H1 (cell line): ENCODE results near the gene CACNB2. TPM values are rescaled to one million over a fixed set of nuclear protein-coding genes. Genes with fewer than 3 reads are reported as not detected.

Source experiments
- CTCF ChIA-PET: fragments of 300-600 bp; sonication (Branson Sonifier 250); formaldehyde crosslinking; loops from one replicate; lab custom pipeline; 2021; ENCODE audit not compliant: partially characterized antibody; lab: Charles Lee
- POLR2A ChIA-PET: fragments of 300-600 bp; sonication (Branson Sonifier 250); formaldehyde crosslinking; loops from one replicate; lab custom pipeline; 2021; ENCODE audit warnings: inconsistent platforms; ENCODE audit not compliant: partially characterized antibody; lab: Charles Lee
- DNase-seq, 2 experiments: peaks; one replicate each; pipeline versions ENCODE4 v3.0.0 to v3.0.0-alpha.2; 2010 to 2022; ENCODE audit warnings: low spot score in 2 of 2, low read depth in 1 of 2, mixed read lengths in 1 of 2
- FAIRE-seq: peaks from 2 replicates; lab custom pipeline; 2011; peaks lifted over from hg19 to GRCh38; lab: Jason Lieb, UNC
- H2AFZ ChIP-seq: 2 replicates; pipeline ENCODE4 v1.8.1; 2012; ENCODE audit warnings: low read length, inconsistent platforms
- H2AK5ac ChIP-seq: 2 replicates; pipeline ENCODE4 v1.6.1; 2013; ENCODE audit warnings: low read depth, low read length
- H2BK120ac ChIP-seq: replicated peaks from 2 replicates; pipeline ENCODE3; 2013; ENCODE audit warnings: low read depth, low read length, inconsistent platforms
- H2BK12ac ChIP-seq: 2 replicates; pipeline ENCODE4 v1.6.1; 2013; ENCODE audit warnings: low read depth, low read length
- H2BK15ac ChIP-seq: 2 replicates; pipeline ENCODE4 v1.6.1; 2013; ENCODE audit warnings: low read length
- H2BK20ac ChIP-seq: 2 replicates; pipeline ENCODE4 v1.6.1; 2013; ENCODE audit warnings: low read length
- H2BK5ac ChIP-seq: 2 replicates; pipeline ENCODE4 v1.6.1; 2013; ENCODE audit warnings: low read depth, low read length
- H3K14ac ChIP-seq: 2 replicates; pipeline ENCODE4 v1.6.1; 2013; ENCODE audit warnings: inconsistent platforms; ENCODE audit not compliant: insufficient read length
- H3K18ac ChIP-seq: 2 replicates; pipeline ENCODE4 v1.6.1; 2013; ENCODE audit warnings: low read length; ENCODE audit errors: extremely low read depth
- H3K23ac ChIP-seq: 2 replicates; pipeline ENCODE4 v1.6.1; 2013; ENCODE audit warnings: inconsistent platforms; ENCODE audit not compliant: insufficient read length
- H3K23me2 ChIP-seq: 2 replicates; pipeline ENCODE4 v1.6.1; 2013; ENCODE audit warnings: low read depth, low read length
- H3K27ac ChIP-seq: 2 replicates; pipeline ENCODE4 v1.6.1; 2011; ENCODE audit warnings: low read depth, low read length, inconsistent platforms
- H3K27me3 ChIP-seq, 4 experiments: replicated peaks in 1 of 4; 1 replicate in 1 of 4; 2 replicates in 3 of 4; pipeline versions ENCODE4 v1.6.1 to v1.8.1; 2011 to 2013; ENCODE audit warnings: low read length in 3 of 4, mild to moderate bottlenecking in 3 of 4, inconsistent platforms in 2 of 4, mixed read lengths in 2 of 4, moderate library complexity in 1 of 4; ENCODE audit not compliant: control insufficient read depth in 3 of 4, insufficient read depth in 3 of 4; ENCODE audit errors: extremely low read depth in 1 of 4
- H3K36me3 ChIP-seq, 4 experiments: 2 replicates each; pipeline versions ENCODE4 v1.6.1 to v1.8.1; 2011 to 2013; ENCODE audit warnings: mild to moderate bottlenecking in 4 of 4, low read length in 3 of 4, moderate library complexity in 2 of 4, control low read depth in 1 of 4, inconsistent platforms in 1 of 4; ENCODE audit not compliant: insufficient read depth in 4 of 4, control insufficient read depth in 2 of 4
- H3K4ac ChIP-seq: replicated peaks from 2 replicates; pipeline ENCODE3; 2013; ENCODE audit warnings: low read length, low read depth, mixed read lengths, inconsistent platforms; ENCODE audit not compliant: insufficient read length
- H3K4me1 ChIP-seq, 4 experiments: replicated peaks in 1 of 4; 1 replicate in 1 of 4; 2 replicates in 3 of 4; pipeline versions ENCODE4 v1.6.1 to v1.8.1; 2011 to 2013; ENCODE audit warnings: low read length in 3 of 4, inconsistent platforms in 2 of 4, mixed read lengths in 1 of 4; ENCODE audit not compliant: insufficient read depth in 4 of 4, control insufficient read depth in 3 of 4
- H3K4me2 ChIP-seq, 2 experiments: 2 replicates each; pipeline versions ENCODE4 v1.6.1 to v1.8.1; 2011 to 2013; ENCODE audit warnings: low read depth in 2 of 2, low read length in 2 of 2, control low read depth in 1 of 2, inconsistent platforms in 1 of 2, mild to moderate bottlenecking in 1 of 2; ENCODE audit not compliant: insufficient read depth in 1 of 2
- H3K4me3 ChIP-seq, 4 experiments: fragments of 200-600, 300-600 bp in 1 of 4; sonication (generic), shearing (Covaris generic), sonication (Bioruptor Twin) in 1 of 4; 2 replicates each; pipeline versions ENCODE4 v1.5.1 to v1.8.1; 2011 to 2016; ENCODE audit warnings: low read length in 4 of 4, low read depth in 3 of 4, control low read depth in 2 of 4, inconsistent platforms in 2 of 4, mild to moderate bottlenecking in 2 of 4, mixed read lengths in 1 of 4, moderate library complexity in 1 of 4; ENCODE audit not compliant: insufficient read depth in 2 of 4; ENCODE audit errors: extremely low read depth in 1 of 4
- H3K56ac ChIP-seq: replicated peaks from 2 replicates; pipeline ENCODE3; 2013; ENCODE audit warnings: low read depth, mild to moderate bottlenecking, mixed read lengths, low read length, inconsistent platforms; ENCODE audit not compliant: insufficient read length
- H3K79me1 ChIP-seq: 2 replicates; pipeline ENCODE4 v1.6.1; 2013; ENCODE audit warnings: low read depth, low read length, control low read depth
- H3K79me2 ChIP-seq, 2 experiments: 2 replicates each; pipeline versions ENCODE4 v1.6.1 to v1.8.1; 2012 to 2013; ENCODE audit warnings: low read length in 2 of 2, mild to moderate bottlenecking in 2 of 2, inconsistent platforms in 1 of 2; ENCODE audit not compliant: insufficient read depth in 2 of 2, control insufficient read depth in 1 of 2
- H3K9ac ChIP-seq, 4 experiments: replicated peaks in 1 of 4; 1 replicate in 1 of 4; 2 replicates in 3 of 4; pipeline versions ENCODE4 v1.6.1 to v1.8.1; 2011 to 2013; ENCODE audit warnings: low read depth in 3 of 4, low read length in 3 of 4, control low read depth in 2 of 4, mild to moderate bottlenecking in 2 of 4, moderate library complexity in 2 of 4, inconsistent platforms in 1 of 4; ENCODE audit errors: extremely low read depth in 1 of 4
- H3K9me3 ChIP-seq, 2 experiments: 2 replicates each; pipeline versions ENCODE4 v1.6.1 to v1.8.1; 2012 to 2013; ENCODE audit warnings: mild to moderate bottlenecking in 2 of 2, moderate library complexity in 2 of 2, control low read depth in 1 of 2, inconsistent platforms in 1 of 2, low read depth in 1 of 2, low read length in 1 of 2, mixed read lengths in 1 of 2; ENCODE audit not compliant: insufficient read depth in 2 of 2
- H4K20me1 ChIP-seq, 2 experiments: replicated peaks in 1 of 2; 2 replicates each; pipeline versions ENCODE3 to v1.8.1; 2011 to 2013; ENCODE audit warnings: inconsistent platforms in 2 of 2, low read length in 2 of 2, mild to moderate bottlenecking in 1 of 2; ENCODE audit not compliant: insufficient read depth in 2 of 2, control insufficient read depth in 1 of 2
- H4K5ac ChIP-seq: 2 replicates; pipeline ENCODE4 v1.6.1; 2013; ENCODE audit warnings: low read length, low read depth, mixed read lengths, inconsistent platforms; ENCODE audit not compliant: insufficient read length
- H4K8ac ChIP-seq: 2 replicates; pipeline ENCODE4 v1.8.0; 2013; ENCODE audit warnings: mild to moderate bottlenecking, moderate library complexity, low read length, inconsistent platforms; ENCODE audit not compliant: insufficient read depth; ENCODE audit errors: extremely low read depth
- H4K91ac ChIP-seq: replicated peaks from 2 replicates; pipeline ENCODE3; 2013; ENCODE audit warnings: low read length, mixed read lengths, inconsistent platforms; ENCODE audit not compliant: insufficient read length
- CHD2 ChIP-seq: IDR thresholded peaks from 2 replicates; pipeline ENCODE4 v1.6.1; 2012; ENCODE audit warnings: low read length, improper control_type of control experiment
- GTF2F1 ChIP-seq: IDR thresholded peaks from 2 replicates; pipeline ENCODE4 v1.6.1; 2012; ENCODE audit warnings: low read depth, low read length, improper control_type of control experiment, borderline replicate concordance
- KDM5A ChIP-seq: fragments of 200-600 bp; IDR thresholded peaks from 2 replicates; pipeline ENCODE4 v1.7.1; 2012; ENCODE audit warnings: mild to moderate bottlenecking, low read length, inconsistent platforms, mixed read lengths
- POLR2A ChIP-seq, 2 experiments: IDR thresholded peaks; 1 replicate in 1 of 2; 2 replicates in 1 of 2; pipeline ENCODE4 v1.6.1; 2011; ENCODE audit warnings: low read depth in 2 of 2, low read length in 2 of 2, mild to moderate bottlenecking in 2 of 2; ENCODE audit errors: control extremely low read depth in 1 of 2
- SIX5 ChIP-seq: IDR thresholded peaks from 2 replicates; pipeline ENCODE4 v1.6.1; 2011; ENCODE audit warnings: mild to moderate bottlenecking, low read depth, low read length
- SP1 ChIP-seq: IDR thresholded peaks from 2 replicates; pipeline ENCODE4 v1.6.1; 2011; ENCODE audit warnings: low read depth, low read length
- SP4 ChIP-seq: IDR thresholded peaks from 2 replicates; pipeline ENCODE4 v1.6.1; 2012; ENCODE audit warnings: low read length, inconsistent platforms
- TAF1 ChIP-seq: IDR thresholded peaks from 2 replicates; pipeline ENCODE4 v1.6.1; 2011; ENCODE audit warnings: mild to moderate bottlenecking, low read depth, low read length
- TCF12 ChIP-seq: IDR thresholded peaks from 2 replicates; pipeline ENCODE4 v1.6.1; 2011; ENCODE audit warnings: low read depth, mild to moderate bottlenecking, low read length
- TEAD4 ChIP-seq: IDR thresholded peaks from 2 replicates; pipeline ENCODE4 v1.6.1; 2012; ENCODE audit warnings: low read depth, low read length, inconsistent platforms, mixed read lengths
- YY1 ChIP-seq: IDR thresholded peaks from 2 replicates; pipeline ENCODE4 v1.6.1; 2011; ENCODE audit warnings: low read depth, mild to moderate bottlenecking, low read length
- WGBS, 2 experiments: shearing (Covaris generic) in 1 of 2; methylation state at CpG; one replicate each; pipeline versions ENCODE4 v1.1.6 to v1.1.7; 2013 to 2015; ENCODE audit warnings: low lambda C conversion rate in 2 of 2, mixed read lengths in 2 of 2, inconsistent platforms in 1 of 2, low coverage in 1 of 2, missing lambda C conversion rate in 1 of 2; ENCODE audit not compliant: insufficient replicate concordance in 2 of 2, insufficient coverage in 1 of 2, insufficient read length in 1 of 2; ENCODE audit errors: extremely low coverage in 1 of 2, missing lambda C conversion rate in 1 of 2; 5-methylcytosine and 5-hydroxymethylcytosine counted together
- polyA plus RNA-seq, 7 experiments: library from polyadenylated mRNA; depleted of rRNA in 3 of 7; stranded (reverse) in 5 of 7; unstranded in 2 of 7; fragments of >200 nt in 5 of 7; fragments of 200-250 nt in 2 of 7; gene quantifications; 1 replicate in 5 of 7; 2 replicates in 1 of 7; 4 replicates in 1 of 7; pipeline versions ENCODE4 v1.2.1 to v1.2.3, GENCODE V29; 2011 to 2013; ENCODE audit warnings: missing spikeins in 2 of 7, mixed read lengths in 2 of 7
- total RNA-seq: library from RNA; stranded (reverse); fragmentation: NEBNext Ultra II Directional; extraction: Animal tissue kit (Norgen Biotek cat#: 25700); gene quantifications from 2 replicates; pipeline ENCODE4 v1.2.1, GENCODE V29; 2021

CACNB2 gene
- total and polyA plus RNA-seq, 2 of the 8 experiments (the other 6 are each of a cell fraction or from before 2014, with no cell fraction given) = 2.4 to 3.2 TPM

DNA sequence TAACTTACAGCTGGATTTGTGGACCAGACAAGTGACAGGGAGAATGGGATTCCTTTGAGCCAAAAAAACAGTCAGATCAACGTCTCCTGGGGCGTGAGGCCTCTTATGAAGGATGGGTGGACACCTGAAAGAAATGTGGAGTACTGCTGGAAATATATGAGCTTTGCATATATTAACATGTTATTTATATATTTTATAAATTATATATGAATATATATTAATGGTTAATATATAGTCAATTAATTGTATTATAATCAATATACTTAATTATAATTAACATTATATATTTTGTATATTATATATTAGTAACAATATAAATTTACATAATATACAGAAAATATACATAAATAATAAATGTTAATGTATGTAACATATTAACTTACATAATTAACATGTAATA, 57.5 kb downstream of the CACNB2 start:
- H3K9me3 ChIP-seq = no peaks in the 10 kb centered on the region
- H3K36me3 ChIP-seq = no peaks in the 10 kb centered on the region
- H3K27ac ChIP-seq = no peak overlapping the region
- no peaks in the 10 kb centered on the region for H3K27me3 ChIP-seq
- POLR2A ChIA-PET = interaction anchor here (0.8 kb wide), 1 partner anchor 14 kb away, joined by 3 read pairs; no protein-coding TSS in a partner anchor
- CTCF ChIA-PET = interaction anchor here (0.5 to 0.8 kb wide), 4 partner anchors 9 to 215 kb away, joined by 3 read pairs; no protein-coding TSS in a partner anchor
- 97% methylated on average over 2 of the region's 2 CpGs; no CpG with 5 or more reads in 1 of the 2 experiments for WGBS, 2 experiments
- H3K79me2 ChIP-seq = no peaks in the 10 kb centered on the region
- H2BK5ac ChIP-seq = no peak overlapping the region
- no peak overlapping the region for H3K9ac ChIP-seq
- no peak overlapping the region for H4K91ac ChIP-seq
- no peak overlapping the region for H2BK20ac ChIP-seq
- no peak overlapping the region; a peak in 1 of 4 replicates for H3K4me2 ChIP-seq
- H2BK15ac ChIP-seq = no peak overlapping the region
- H3K23me2 ChIP-seq = no peaks in the 10 kb centered on the region; the same call in 1 of the 2 replicates
- DNase-seq (no peak), FAIRE-seq (no peak)
- no peaks in the 10 kb centered on the region for H4K20me1 ChIP-seq
- TF ChIP-seq TAF1 = no peak
- TF ChIP-seq KDM5A = no peak
- no peak for TF ChIP-seq SP1
- no peak for TF ChIP-seq YY1
- TF ChIP-seq SIX5 = no peak
- no peak for TF ChIP-seq TCF12
- TF ChIP-seq GTF2F1 = no peak
- TF ChIP-seq POLR2A (IDR thresholded peaks at IDR 0.05; ENCODE audit: control extremely low read depth in 1 of 2, low read depth in 2 of 2, low read length in 2 of 2) = no peak
- TF ChIP-seq SP4 = no peak
- TF ChIP-seq CHD2 = no peak
- no peak for TF ChIP-seq TEAD4
- H2BK12ac ChIP-seq = no peak overlapping the region
- H4K5ac ChIP-seq = no peak overlapping the region
- H2AFZ ChIP-seq = no peak overlapping the region
- H3K23ac ChIP-seq = no peak overlapping the region
- H3K4me1 ChIP-seq = peaks cover 4 to 13% (median 7%) of the 10 kb centered on the region in 4 experiments; a peak in 4 of 7 replicates
- no peak overlapping the region; the same call in 1 of the 2 replicates for H3K18ac ChIP-seq
- H2AK5ac ChIP-seq = no peak overlapping the region
- no peak overlapping the region for H3K4me3 ChIP-seq
- H3K56ac ChIP-seq = no peak overlapping the region
- H4K8ac ChIP-seq = no peak overlapping the region
- H3K14ac ChIP-seq = no peak overlapping the region
- no peak overlapping the region for H2BK120ac ChIP-seq
- H3K4ac ChIP-seq = no peak overlapping the region
- no peaks in the 10 kb centered on the region for H3K79me1 ChIP-seq
